Suprapubic skin (tissue), 3 donors: ENCODE results near the gene CD207.

ENCODE experiments used
- POLR2A ChIP-seq, 2 donors: fragments of 450-650 bp; IDR thresholded peaks; one replicate each; pipeline ENCODE4 v1.6.1; 2017; ENCODE audit warnings: antibody characterized with exemption in 2 of 2, mild to moderate bottlenecking in 2 of 2, moderate library complexity in 2 of 2
- TF ChIP-seq, protein P1 (sequence below), 2 donors: fragments of 200-600 bp in 1 of 2; fragments of 450-650 bp in 1 of 2; sonication (generic) in 1 of 2; IDR thresholded peaks; one replicate each; pipeline ENCODE4 v1.5.1; 2016 to 2019; ENCODE audit warnings: antibody characterized with exemption in 2 of 2, mild to moderate bottlenecking in 1 of 2, moderate library complexity in 1 of 2

DNA sequence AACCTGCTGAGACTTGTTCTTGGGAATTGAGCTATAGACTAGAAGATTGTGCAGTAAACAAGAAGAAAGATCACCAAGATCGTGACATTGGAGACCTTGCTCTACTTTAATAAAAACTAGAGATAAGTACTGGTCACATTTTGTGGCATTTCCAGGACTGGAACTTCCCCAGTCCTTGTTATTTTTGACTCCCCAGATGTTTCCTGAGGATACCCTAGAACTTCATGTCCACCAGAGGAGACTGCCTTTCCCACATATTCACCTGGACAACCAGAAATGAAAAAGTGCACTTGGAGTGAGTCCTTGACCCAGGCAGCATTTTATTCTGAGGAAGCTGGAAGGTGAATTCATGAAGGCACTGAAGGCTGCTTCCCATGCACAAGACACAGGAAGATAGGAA lies 5.7 kb downstream of the CD207 start:
- TF ChIP-seq, protein P1, sequence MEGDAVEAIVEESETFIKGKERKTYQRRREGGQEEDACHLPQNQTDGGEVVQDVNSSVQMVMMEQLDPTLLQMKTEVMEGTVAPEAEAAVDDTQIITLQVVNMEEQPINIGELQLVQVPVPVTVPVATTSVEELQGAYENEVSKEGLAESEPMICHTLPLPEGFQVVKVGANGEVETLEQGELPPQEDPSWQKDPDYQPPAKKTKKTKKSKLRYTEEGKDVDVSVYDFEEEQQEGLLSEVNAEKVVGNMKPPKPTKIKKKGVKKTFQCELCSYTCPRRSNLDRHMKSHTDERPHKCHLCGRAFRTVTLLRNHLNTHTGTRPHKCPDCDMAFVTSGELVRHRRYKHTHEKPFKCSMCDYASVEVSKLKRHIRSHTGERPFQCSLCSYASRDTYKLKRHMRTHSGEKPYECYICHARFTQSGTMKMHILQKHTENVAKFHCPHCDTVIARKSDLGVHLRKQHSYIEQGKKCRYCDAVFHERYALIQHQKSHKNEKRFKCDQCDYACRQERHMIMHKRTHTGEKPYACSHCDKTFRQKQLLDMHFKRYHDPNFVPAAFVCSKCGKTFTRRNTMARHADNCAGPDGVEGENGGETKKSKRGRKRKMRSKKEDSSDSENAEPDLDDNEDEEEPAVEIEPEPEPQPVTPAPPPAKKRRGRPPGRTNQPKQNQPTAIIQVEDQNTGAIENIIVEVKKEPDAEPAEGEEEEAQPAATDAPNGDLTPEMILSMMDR (IDR thresholded peaks at IDR 0.05), result no peak
- TF ChIP-seq POLR2A (IDR thresholded peaks at IDR 0.05), result no peak
